Measurements from ENCODE around the gene ZNF282. TPM values are rescaled to one million over a fixed set of nuclear protein-coding genes. Genes with fewer than 3 reads are reported as not detected.

Gene ZNF282
- 10 to 100 TPM; 22.0 to 32.4 (median 28.1) TPM for total RNA-seq
- long read RNA-seq, donor 1, transcript ZNF282-204 (8 exons, 3,722 nt) = major isoform, 5 of 15 reads
- long read RNA-seq, donor 1, partial matches to known transcripts = 2 of 15 reads
- long read RNA-seq, donor 1, other reads (novel, unspliced or antisense) = 8 of 15 reads
- long read RNA-seq, donor 2, partial matches to known transcripts = 1 of 5 reads
- long read RNA-seq, donor 2, other reads (novel, unspliced or antisense) = 4 of 5 reads

- peaks cover 12% of the 10 kb centered on the region for H3K36me3 ChIP-seq (ENCODE audit: low read depth)
- H3K9me3 ChIP-seq = no peaks in the 10 kb centered on the region
- ATAC-seq = peak; percentile 91
- peak within 1 kb of the TSS; percentile 63 for H3K4me3 ChIP-seq
- intact Hi-C loops (cut with DNase I, micrococcal nuclease) = no loop called here
- TF ChIP-seq CTCF (IDR thresholded peaks at IDR 0.05) = peak; percentile 63
- DNase-seq = peak; percentile 90 to 91 (median 91)
- H3K4me1 ChIP-seq (ENCODE audit: low read depth) = peaks cover 26% of the 10 kb centered on the region
Observed at GRCh38 chr7:149195180-149196150, at the start of gene ZNF282. TSS of gene ZNF282 (plus strand) at chr7:149195546. CDS start at chr7:149195590, 44 bp downstream.

GRCh38 chr7:149147072-149147751 lies 48.1 kb upstream of the ZNF282 start, which contains the start of gene ZNF398:
TSS of gene ZNF398 (plus strand) at chr7:149147453. CDS start at chr7:149147743, 290 bp downstream.
- DNase-seq = peak; percentile 80 to 88 (median 85)
- intact Hi-C loops (cut with DNase I, micrococcal nuclease) = no loop called here
- no peaks in the 10 kb centered on the region for H3K9me3 ChIP-seq
- ATAC-seq = peak; percentile 95
- peak within 1 kb of the TSS; percentile 85 for H3K4me3 ChIP-seq
- peak; percentile 94 for TF ChIP-seq CTCF (IDR thresholded peaks at IDR 0.05)
- H3K36me3 ChIP-seq (ENCODE audit: low read depth) = no peaks in the 10 kb centered on the region
- H3K4me1 ChIP-seq (ENCODE audit: low read depth) = peaks cover 10% of the 10 kb centered on the region

GRCh38 chr7:149147752-149148653 lies 47.3 kb upstream of the ZNF282 start:
- peak; percentile 64 for ATAC-seq
- Histone ChIP-seq H3K9me3 (no peaks in the 10 kb centered on the region), H3K36me3 (ENCODE audit: low read depth) (no peaks in the 10 kb centered on the region), H3K4me1 (ENCODE audit: low read depth) (peaks cover 10% of the 10 kb centered on the region), H3K4me3 (peak overlapping the region; percentile 85)
- peak; percentile 54 to 74 (median 71) for DNase-seq
- intact Hi-C loops (cut with DNase I, micrococcal nuclease) = no loop called here
- TF ChIP-seq CTCF (IDR thresholded peaks at IDR 0.05) = no peak

DNA sequence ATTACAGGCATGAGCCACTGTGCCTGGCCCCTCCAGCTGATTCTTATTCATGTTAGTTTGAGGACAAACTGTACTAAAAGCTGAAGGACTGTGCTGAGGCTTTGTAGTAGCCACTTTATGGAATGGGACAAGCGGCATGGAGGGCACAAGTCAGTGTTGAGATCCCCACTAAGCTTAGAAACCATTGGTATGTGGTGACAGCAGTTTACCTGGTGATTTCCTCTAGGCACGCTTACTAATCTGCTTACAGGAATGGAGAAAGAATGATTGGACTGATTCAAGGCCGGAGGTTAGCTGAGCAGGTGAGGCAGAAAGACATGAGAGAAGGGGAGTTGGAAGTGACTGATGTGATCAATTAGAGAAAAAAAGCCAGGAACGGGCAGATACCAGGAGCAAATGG lies 44.4 kb upstream of the ZNF282 start:
- ATAC-seq (no peak), DNase-seq (no peak)
- Histone ChIP-seq H3K4me1 (ENCODE audit: low read depth) (peaks cover 10% of the 10 kb centered on the region), H3K9me3 (no peaks in the 10 kb centered on the region), H3K36me3 (ENCODE audit: low read depth) (no peaks in the 10 kb centered on the region), H3K4me3 (no peak overlapping the region)
- intact Hi-C loops (cut with DNase I, micrococcal nuclease) = no loop called here
- no peak for TF ChIP-seq CTCF (IDR thresholded peaks at IDR 0.05)

All from mucosa of descending colon (tissue), 3 donors.